EH (cell line): Measurements from ENCODE around the gene TNNI2.

Experiments
- DNase-seq: peaks from one replicate; pipeline ENCODE4 v3.0.0-alpha.2; 2015; ENCODE audit warnings: low read depth

The TNNI2 gene

GRCh38 chr11:1834779-1835670 lies 3.8 kb upstream of the TNNI2 start, which contains the start of gene SYT8:
TSS of gene SYT8 (plus strand) at chr11:1834990. CDS start at chr11:1835106, 116 bp downstream.
- no peak for DNase-seq

GRCh38 chr11:1835671-1836010 lies 3.1 kb upstream of the TNNI2 start:
- DNase-seq = no peak

- DNase-seq = no peak
These were observed 2.5 kb upstream of the TNNI2 start for GRCh38 chr11:1836011-1836945.

- peak; percentile 59 for DNase-seq
These were observed 1.4 kb upstream of the TNNI2 start for GRCh38 chr11:1837171-1838076.

GRCh38 chr11:1838077-1838425 lies 730 bp upstream of the TNNI2 start:
- DNase-seq = no peak

GRCh38 chr11:1839204-1839923 lies 583 bp downstream of the TNNI2 start:
- DNase-seq = no peak

- no peak for DNase-seq
These were observed 1.4 kb downstream of the TNNI2 start for GRCh38 chr11:1839924-1840779.

GRCh38 chr11:1840780-1841480 lies 2.1 kb downstream of the TNNI2 start:
- DNase-seq = no peak

GRCh38 chr11:1841511-1842148 lies 2.8 kb downstream of the TNNI2 start:
- DNase-seq = no peak

- no peak for DNase-seq
These were observed 3.6 kb downstream of the TNNI2 start for GRCh38 chr11:1842149-1843097.

- DNase-seq = no peak
These were observed 4.3 kb downstream of the TNNI2 start for GRCh38 chr11:1843098-1843473.

- no peak for DNase-seq
These were observed 5.0 kb downstream of the TNNI2 start for GRCh38 chr11:1843796-1844195.

- peak; percentile 19 for DNase-seq
These were observed 5.7 kb downstream of the TNNI2 start for GRCh38 chr11:1844221-1845094.

- no peak for DNase-seq
These were observed 6.3 kb downstream of the TNNI2 start for GRCh38 chr11:1845095-1845429.

GRCh38 chr11:1845561-1846452 lies 7.0 kb downstream of the TNNI2 start:
- DNase-seq = no peak

GRCh38 chr11:1846453-1846932 lies 7.7 kb downstream of the TNNI2 start:
- DNase-seq = no peak
